Adipose tissue (tissue), 3 donors: ENCODE data around the gene DLAT. TPM values are rescaled to one million over a fixed set of nuclear protein-coding genes. Genes with fewer than 3 reads are reported as not detected.
"Not testable (repeated sequence)": the region's sequence is repeated elsewhere in the genome, so short reads cannot be mapped to it uniquely, and the experiment has no call there.

ENCODE experiments used
- H3K27ac ChIP-seq: one replicate; pipeline ENCODE4 v1.5.1; 2013; ENCODE audit warnings: low read depth, low read length
- whole genome bisulfite sequencing, 3 donors: extraction: QIAGEN DNeasy Blood & Tissue Kit; methylation state at CpG; one replicate each; pipeline ENCODE4 v1.1.7; 2013; 5-methylcytosine and 5-hydroxymethylcytosine counted together
- polyA plus RNA-seq, 3 donors: library from polyadenylated mRNA; stranded (reverse); fragments of 200-250 nt; gene quantifications; one replicate each; pipeline ENCODE4 v1.2.3, GENCODE V29; 2013
- donor health status: healthy with polysubstance abuse.
- donor health status: Bipolar disorder and iron deficiency.
- donor health status: healthy.

DLAT gene
- polyA plus RNA-seq, 3 donors, result 12.4 to 67.8 (median 29.4) TPM

DNA sequence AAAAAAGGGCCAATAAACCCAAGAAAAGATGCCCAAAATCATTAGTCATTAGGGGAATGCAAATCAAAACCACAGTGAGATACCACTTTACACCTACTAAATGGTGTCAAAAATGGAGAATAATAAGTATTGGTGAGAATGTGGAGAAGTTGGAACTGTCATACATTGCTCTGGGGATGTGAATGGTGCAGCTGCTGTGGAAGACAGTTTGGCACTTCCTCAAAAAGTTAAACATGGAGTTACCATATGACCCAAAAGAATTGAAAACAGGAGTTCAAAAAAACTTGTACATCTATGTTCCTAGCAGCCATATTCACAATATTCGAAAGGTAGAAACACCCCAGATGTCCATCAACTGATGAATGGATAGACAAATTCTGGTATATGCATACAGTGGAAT lies 24.5 kb upstream of the DLAT start:
- 92 to 100% (median 97%) methylated on average over 1 of the region's 1 CpG for WGBS, 3 donors
- H3K27ac ChIP-seq, result no peak overlapping the region

DNA sequence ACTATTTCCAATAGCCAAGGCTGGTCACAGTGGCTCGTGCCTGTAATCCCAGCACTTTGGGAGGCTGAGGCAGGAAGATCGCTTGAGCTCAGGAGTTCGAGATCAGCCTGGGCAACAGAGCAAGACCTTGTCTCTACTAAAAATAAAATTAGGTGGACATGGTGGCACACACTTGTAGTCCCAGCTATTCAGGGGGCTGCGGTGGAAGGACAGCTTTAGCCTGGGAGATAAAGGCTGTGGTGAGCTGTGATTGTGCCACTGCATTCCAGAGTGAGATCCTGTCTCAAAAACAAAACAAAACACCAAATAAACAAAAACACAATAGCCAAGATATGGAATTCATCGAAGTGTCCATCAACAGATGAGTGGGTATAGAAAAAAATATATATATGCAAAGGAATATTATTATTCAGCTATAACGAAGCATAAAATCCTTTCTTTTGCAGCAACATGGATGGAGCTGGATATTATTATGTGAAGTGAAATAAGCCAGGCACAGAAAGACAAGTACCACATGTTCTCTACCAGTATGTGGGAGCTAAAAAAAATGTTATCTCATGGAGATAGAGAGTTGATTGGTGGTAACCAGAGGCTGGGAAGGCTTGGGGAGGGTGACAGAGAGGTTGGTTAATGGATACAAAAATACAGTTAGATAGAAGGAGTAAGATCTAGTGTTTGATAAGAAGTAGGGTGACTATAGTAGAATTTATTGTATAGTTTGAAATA lies 22.6 kb upstream of the DLAT start:
- 94 to 96% (median 96%) methylated on average over 6 of the region's 6 CpGs for WGBS, 3 donors
- H3K27ac ChIP-seq, result no peak overlapping the region

DNA sequence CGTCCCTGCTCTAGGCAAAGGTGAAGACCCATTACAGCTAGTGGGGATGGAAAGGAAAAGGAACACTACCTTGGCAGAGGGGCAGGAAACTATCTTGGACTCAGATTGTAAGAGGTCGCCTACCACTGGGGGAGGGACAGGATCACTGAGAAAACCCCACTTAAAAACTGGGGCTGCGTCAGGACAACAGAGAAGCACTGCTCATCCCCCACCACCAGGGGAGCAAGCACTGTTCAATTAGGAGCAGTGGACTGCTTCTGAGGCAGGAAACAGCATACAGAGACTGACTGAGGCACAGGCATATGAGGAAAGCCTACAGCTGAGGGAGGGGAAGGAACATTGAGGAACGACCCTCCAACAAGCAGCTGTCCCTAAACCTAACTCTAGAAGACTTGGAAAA lies 20.8 kb upstream of the DLAT start:
- WGBS, 3 donors, result 64 to 92% (median 69%) methylated on average over 4 of the region's 4 CpGs

DNA sequence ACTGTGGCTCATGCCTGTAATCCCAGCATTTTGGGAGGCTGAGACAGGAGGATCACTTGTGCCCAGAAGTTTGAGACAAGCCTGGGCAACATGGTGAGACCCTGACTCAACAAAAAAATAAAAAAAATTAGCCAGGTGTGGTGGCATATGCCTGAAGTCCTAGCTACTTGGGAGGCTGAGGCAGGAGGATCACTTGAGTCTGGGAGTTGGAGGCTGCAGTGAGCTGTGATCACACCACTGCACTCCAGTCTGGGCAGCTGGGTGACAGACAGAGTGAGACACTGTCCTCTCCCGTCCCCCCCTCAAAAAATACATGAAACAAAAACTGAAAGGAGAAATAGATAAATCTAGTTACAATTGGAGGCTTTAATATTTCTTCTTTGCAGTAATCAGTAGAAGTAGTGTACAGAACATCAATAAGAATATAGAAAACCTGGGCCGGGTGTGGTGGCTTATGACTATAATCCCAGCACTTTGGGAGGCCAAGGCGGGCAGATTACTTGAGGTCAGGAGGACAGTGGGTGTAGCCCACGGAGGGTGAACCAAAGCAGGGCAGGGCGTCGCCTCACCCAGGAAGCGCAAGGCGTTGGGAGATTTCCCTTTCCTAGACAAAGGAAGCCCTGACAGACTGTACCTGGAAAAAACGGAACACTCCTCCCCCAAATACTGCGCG lies 19.6 kb upstream of the DLAT start:
- 83 to 98% (median 88%) methylated on average over 11 of the region's 11 CpGs for WGBS, 3 donors
- H3K27ac ChIP-seq, result no peak overlapping the region

More for the DNA sequence above, 20.8 kb upstream of the DLAT start:
- H3K27ac ChIP-seq, result no peak overlapping the region

DNA sequence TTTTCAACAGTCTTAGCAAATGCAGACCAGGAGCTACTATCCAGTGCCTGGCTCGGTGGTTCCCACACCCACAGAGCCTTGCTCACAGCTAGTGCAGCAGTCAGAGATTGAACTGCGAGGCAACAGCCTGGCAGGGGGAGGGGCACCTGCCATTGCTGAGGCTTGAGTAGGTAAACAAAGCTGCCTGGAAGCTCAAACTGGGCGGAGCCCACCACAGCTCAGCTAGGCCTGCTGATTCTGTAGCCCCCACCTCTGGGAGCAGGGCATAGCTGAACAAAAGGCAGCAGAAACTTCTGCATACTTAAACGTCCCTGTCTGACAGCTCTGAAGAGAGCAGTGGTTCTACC lies 19.1 kb upstream of the DLAT start:
- not testable (repeated sequence) for H3K27ac ChIP-seq
- 79 to 93% (median 90%) methylated on average over 4 of the region's 4 CpGs for WGBS, 3 donors

DNA sequence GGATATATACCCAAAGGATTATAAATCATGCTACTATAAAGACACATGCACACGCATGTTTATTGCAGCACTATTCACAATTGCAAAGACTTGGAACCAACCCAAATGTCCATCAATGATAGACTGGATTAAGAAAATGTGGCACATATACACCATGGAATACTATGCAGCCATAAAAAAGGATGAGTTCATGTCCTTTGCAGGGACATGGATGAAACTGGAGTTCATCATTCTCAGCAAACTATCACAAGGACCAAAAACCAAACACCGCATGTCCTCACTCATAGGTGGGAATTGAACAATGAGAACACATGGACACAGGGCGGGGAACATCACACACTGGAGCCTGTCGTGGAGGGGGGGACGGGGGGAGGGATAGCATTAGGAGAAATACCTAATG lies 13.8 kb upstream of the DLAT start:
- WGBS, 3 donors, result 91 to 94% (median 93%) methylated on average over 5 of the region's 5 CpGs
- H3K27ac ChIP-seq, result not testable (repeated sequence)

DNA sequence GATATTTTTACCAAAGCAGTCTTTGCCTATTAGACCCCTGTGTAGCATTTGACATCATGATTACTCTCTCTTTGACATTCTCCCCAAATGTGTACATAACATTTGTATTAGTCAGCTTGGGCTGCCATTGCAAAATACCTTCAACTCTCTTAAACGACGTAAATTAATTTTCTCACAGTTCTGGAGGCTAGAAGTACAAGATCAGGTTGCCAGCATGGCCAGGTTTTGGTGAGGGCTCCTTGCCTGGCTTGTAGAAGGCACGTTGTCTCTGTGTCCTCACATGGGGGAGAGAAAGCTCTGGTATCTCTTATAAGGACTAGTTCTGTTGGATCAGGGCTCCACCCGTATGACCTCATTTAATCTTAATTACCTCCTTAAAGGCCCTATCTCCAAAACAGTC lies 12.3 kb upstream of the DLAT start:
- WGBS, 3 donors, result 64 to 78% (median 76%) methylated on average over 4 of the region's 4 CpGs
- no peak overlapping the region for H3K27ac ChIP-seq

DNA sequence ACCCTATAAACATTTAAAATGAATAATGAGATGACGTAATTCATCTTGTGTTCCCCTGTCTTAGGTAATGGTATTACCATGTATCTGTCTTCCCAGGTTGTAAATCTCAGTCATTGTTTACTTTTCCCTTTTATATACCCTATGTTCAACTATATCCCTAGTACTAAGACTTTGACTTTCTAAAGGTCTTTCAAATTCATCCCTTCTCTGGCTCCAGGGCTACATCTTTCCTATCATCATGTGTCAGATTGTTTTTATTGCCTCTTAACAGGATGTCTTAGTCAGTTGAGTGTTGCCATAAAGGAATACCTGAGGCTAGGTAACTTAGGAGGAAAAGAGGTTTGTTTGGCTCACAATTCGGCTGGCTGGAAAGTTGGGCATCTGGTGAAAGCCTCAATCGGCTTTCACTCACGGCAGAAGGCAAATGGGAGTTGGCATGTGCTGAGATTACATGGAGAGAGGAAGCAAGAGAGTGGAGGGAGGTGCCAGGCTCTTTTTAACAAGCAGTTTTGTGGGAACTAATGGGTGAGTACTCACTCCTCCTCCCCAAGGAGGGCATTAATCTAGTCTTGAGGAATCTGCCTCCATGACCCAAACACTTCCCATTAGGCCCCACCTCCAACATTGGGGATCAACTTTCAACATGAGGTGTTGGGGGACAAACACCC lies 11.6 kb upstream of the DLAT start:
- no peak overlapping the region for H3K27ac ChIP-seq
- WGBS, 3 donors, result 82 to 88% (median 86%) methylated on average over 4 of the region's 4 CpGs

DNA sequence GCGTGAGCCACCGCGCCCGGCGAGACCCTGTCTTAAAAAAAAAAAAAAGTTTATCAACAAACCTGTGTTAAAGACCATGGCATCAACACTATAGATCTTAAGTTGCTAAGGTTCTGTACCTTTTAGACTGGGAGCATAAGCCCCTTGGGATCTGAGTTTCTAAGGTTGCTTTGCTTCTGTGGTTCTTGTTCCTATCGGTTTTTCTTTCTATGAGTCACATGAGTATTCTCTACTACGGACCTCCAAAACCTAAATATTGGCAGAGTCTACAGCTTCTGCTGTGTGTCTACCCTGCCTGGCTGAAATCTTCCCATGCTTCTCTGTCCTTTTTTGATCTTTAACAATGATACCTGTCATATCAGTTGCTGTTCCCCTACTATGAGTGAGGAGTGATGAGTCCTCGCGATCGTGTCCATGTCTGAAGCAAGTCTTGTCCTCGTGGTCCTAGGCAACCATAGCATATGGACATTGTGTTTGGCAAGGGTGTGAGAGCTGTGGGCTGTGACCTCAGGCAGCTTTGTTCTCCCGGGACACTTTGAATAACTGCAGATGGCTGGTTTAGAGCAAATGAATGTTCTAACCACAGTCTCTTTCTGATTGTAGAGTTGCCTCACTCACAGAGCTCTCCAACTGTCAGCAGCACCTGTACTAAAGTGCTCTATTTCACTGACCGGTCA lies 9.0 kb upstream of the DLAT start:
- WGBS, 3 donors, result 57 to 79% (median 72%) methylated on average over 13 of the region's 13 CpGs
- H3K27ac ChIP-seq, result no peak overlapping the region

DNA sequence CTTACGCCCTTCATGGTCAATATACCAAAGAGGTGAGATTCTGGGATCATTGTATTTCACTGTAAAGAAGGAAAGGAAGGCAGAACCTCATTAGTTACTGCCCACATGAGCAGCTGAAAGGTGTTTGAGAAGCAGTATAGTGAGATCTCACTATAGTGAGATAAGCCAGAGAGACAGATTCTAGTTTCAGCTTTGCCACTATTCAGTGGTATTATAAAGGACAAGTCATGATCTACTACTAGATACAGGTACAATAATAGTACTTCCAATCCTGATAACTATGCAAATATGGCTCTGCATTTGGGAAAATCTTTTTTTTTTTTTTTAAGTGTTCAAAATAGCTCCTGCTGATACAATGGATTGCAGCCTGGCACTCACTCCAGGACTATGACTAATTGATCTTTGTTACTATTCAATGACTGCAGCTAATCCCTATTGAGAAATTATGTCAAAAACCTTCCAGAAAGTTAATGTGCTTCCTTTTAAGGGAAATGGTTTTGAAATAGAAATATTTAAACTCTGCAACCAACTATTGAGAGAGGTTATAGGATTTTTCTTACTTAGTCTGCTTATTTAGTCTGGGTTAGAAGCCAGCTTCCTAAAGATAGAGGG lies 8.3 kb upstream of the DLAT start:
- no peak overlapping the region for H3K27ac ChIP-seq
- WGBS, 3 donors, result 59 to 88% (median 85%) methylated on average over 1 of the region's 1 CpG

DNA sequence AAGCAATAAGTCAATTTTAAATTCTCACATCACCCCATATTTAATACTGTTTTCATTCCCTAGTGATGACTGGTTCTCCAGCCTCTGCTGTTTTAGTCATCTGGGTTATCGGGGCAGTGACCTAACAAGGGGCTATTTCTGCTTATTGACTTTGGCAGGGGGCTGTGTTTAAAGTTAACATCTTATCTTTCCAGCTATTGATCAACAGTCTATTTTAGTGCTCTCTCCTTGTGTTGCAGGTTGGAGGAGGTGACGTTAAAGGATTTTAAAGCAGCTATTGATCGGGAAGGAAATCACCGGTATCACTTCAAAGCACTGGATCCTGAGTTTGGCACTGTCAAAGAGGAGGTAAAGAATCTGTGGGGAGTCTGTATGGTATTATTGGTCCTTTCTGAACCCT lies 7.7 kb upstream of the DLAT start:
- 25 to 88% (median 80%) methylated on average over 4 of the region's 4 CpGs for WGBS, 3 donors
- H3K27ac ChIP-seq, result no peak overlapping the region

DNA sequence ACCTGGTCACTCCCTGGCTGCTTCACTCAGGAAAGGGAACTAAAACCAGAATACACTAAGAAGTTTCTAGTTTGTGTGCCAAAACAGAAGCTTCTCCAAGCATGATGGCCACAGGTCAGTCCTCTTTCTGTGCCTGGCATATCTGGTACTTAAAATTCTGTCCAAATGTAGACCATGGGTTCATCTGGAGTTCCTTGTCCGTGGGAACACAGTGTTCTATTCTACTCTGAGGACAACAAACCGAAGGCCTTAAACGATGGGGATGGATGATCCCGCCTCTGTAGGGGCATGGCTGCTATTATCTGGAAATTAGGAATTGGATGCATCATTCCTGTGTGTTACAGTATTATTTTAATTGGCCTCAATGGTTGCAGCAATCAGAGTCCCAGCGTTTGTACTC lies 6.1 kb upstream of the DLAT start:
- 76 to 90% (median 80%) methylated on average over 5 of the region's 5 CpGs for WGBS, 3 donors
- H3K27ac ChIP-seq, result no peak overlapping the region

DNA sequence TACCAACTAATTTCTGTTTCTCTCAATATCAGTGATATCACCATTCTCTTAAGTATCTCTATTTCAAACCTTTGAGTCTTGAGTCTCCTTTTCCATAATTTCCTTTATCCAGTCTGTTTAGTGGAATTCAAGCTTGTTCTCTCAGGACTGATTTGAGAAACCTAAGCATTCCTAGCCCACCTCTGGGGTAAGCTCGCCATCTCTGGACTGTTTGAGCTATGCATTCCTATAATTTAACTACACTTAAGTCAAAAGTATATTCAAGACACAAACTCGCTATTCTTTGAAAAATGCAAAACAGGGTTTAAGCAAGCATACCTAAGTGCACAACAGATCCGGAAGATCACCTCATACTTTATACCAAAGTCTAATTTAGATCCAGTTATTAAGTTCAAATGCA lies 2.1 kb upstream of the DLAT start:
- WGBS, 3 donors, result 89 to 94% (median 92%) methylated on average over 3 of the region's 3 CpGs
- H3K27ac ChIP-seq, result no peak overlapping the region

DNA sequence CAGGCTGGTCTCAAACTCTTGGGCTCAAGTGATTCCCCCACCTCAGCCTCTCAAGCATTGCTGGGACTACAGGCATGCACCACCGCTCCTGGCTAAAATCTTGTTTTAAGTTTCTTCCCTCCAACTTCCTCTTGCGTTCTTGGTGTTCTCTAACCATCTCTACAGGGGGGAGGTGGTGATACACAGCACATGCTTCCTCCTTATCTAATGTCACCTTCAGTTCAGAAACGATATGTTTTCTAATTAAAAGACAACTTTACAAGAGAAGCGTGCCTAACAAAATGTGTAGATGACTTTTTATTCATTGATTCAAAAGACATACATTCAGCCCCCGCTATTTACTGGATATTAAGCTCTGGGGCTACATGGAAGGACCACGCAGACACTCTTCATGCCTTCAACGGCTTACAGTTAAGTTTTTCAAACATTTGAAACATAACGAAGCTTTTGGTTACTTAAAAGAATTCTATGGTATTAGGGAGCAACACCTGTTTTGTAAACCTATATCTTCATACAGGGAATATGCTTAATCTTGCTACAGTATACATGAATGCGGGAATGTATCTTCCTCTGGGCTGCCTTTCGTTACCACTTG lies 933 bp upstream of the DLAT start:
- H3K27ac ChIP-seq, result no peak overlapping the region
- WGBS, 3 donors, result 12 to 22% (median 17%) methylated on average over 10 of the region's 10 CpGs

DNA sequence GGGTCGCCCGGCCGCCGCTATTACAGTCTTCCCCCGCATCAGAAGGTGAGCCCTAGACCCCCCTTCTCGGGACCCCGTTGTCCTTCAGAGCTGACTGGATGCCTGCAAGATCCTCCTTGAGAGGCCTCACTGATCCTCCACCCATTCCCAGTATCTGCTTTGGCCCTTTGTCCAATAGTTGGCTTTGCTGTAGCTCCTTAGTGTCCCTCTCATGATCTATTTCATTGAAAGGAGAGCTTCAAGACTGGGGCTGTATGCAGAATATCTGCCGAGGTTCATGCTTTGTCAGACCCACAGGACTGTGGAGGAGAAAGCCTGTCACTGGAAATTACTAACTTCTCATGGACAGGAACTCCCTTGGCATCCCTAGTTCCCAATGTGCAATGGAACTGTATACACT lies 499 bp downstream of the DLAT start:
- no peak overlapping the region for H3K27ac ChIP-seq
- 0 to 1% (median 1%) methylated on average over 8 of the region's 8 CpGs for WGBS, 3 donors

DNA sequence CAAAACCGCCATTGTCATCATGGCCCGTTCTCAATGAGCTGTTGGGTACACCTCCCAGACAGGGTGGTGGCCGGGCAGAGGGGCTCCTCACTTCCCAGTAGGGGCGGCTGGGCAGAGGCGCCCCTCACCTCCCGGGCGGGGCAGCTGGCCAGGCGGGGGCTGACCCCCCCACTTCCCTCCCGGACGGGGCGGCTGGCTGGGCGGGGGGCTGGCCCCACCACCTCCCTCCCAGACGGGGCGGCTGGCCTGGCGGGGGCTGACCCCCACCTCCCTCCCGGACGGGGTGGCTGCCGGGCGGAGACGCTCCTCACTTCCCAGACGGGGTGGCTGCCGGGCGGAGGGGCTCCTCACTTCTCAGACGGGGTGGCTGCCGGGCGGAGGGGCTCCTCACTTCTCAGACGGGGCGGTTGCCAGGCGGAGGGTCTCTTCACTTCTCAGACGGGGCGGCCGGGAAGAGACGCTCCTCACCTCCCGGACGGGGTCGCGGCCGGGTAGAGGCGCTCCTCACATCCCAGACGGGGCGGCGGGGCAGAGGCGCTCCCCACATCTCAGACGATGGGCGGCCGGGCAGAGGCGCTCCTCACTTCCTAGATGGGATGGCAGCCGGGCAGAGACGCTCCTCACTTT lies 1.7 kb downstream of the DLAT start:
- not testable (repeated sequence) for H3K27ac ChIP-seq
- 93 to 96% (median 95%) methylated on average over 27 to 33 of the region's 49 CpGs for WGBS, 3 donors

DNA sequence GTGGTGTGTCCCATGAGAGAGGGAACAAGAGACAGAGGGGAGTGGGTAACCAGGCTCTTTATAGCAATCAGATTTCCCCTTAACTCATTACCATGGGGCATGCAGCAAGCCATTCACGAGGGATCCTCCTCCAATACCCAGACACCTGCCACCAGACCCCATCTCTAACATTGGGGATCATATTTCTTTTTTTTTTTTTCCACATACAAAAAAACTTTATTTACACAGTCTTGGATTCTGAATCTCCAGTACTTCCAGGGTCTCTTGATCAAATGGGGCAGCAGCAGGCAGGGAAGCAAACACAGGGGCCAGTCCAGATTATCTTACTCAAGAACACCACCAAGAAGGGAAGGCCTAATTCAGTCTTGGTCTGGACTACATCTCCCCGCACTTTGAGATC lies 4.3 kb downstream of the DLAT start:
- no peak overlapping the region for H3K27ac ChIP-seq
- WGBS, 3 donors, result 85 to 97% (median 91%) methylated on average over 2 of the region's 2 CpGs

DNA sequence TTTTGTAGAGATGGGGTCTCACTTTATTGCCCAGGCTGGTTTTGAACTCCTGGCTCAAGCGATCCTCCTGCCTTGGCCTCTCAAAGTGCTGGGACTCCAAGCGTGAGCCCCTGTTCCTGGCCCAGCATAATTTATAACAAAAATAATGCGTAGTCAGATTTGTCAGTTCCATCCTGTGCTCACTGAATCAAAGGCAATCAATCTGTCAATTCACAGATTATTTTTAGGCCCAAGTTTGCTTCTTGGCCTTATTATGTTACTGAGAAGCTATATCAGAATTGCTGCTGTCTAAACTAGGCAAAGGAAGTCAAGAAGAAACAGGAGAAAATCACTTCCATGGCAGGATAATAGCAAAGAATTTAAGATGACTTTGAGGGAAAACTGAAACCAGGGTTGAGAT lies 8.7 kb downstream of the DLAT start:
- 90 to 95% (median 94%) methylated on average over 3 of the region's 3 CpGs for WGBS, 3 donors

More for the DNA sequence above, 8.7 kb downstream of the DLAT start:
- H3K27ac ChIP-seq, result no peak overlapping the region
